A673 (cell line): Measurements from ENCODE around the gene ORM1. TPM values are rescaled to one million over a fixed set of nuclear protein-coding genes. Genes with fewer than 3 reads are reported as not detected.

ENCODE experiments used
- BruUV-seq: library from RNA; stranded (reverse); fragments of 400-500 nt; replicated peaks from 2 replicates; lab custom pipeline; 2021; lab: Mats Ljungman, UMichigan
- CTCF ChIA-PET: fragments of 300-600 bp; sonication (Branson Sonifier 250); formaldehyde crosslinking; loops from one replicate; lab custom pipeline; 2022; ENCODE audit warnings: antibody characterized with exemption; lab: Charles Lee
- POLR2A ChIA-PET: fragments of 300-600 bp; sonication (Branson Sonifier 250); formaldehyde crosslinking; loops from one replicate; lab custom pipeline; 2022; ENCODE audit warnings: antibody characterized with exemption; ENCODE audit not compliant: low non-redundant PET; lab: Charles Lee
- DNase-seq: peaks from one replicate; pipeline ENCODE4 v3.0.0-alpha.2; 2015; ENCODE audit warnings: low spot score
- H3K27ac ChIP-seq: fragments of 200-600 bp; sonication (generic); 2 replicates; pipeline ENCODE4 v1.5.1; 2016; ENCODE audit warnings: mixed run types, low read depth, mild to moderate bottlenecking, mixed read lengths, antibody characterized with exemption, low read length; ENCODE audit not compliant: poor library complexity, severe bottlenecking
- H3K27me3 ChIP-seq: fragments of 200-600 bp; sonication (generic); replicated peaks from 2 replicates; pipeline ENCODE4 v1.6.1; 2017; ENCODE audit warnings: mixed run types, low read depth, mild to moderate bottlenecking, mixed read lengths, antibody characterized with exemption, low read length; ENCODE audit not compliant: insufficient read depth, poor library complexity
- H3K36me3 ChIP-seq: fragments of 200-600 bp; sonication (generic); 2 replicates; pipeline ENCODE4 v1.6.1; 2016; ENCODE audit warnings: mixed run types, mild to moderate bottlenecking, mixed read lengths, antibody characterized with exemption, low read length; ENCODE audit not compliant: insufficient read depth, poor library complexity, severe bottlenecking
- H3K4me1 ChIP-seq: fragments of 200-600 bp; sonication (generic); 2 replicates; pipeline ENCODE4 v1.6.1; 2017; ENCODE audit warnings: mixed run types, mild to moderate bottlenecking, mixed read lengths, antibody characterized with exemption, low read length; ENCODE audit not compliant: insufficient read depth, poor library complexity, severe bottlenecking
- H3K4me3 ChIP-seq: fragments of 200-600 bp; sonication (generic); 2 replicates; pipeline ENCODE4 v1.5.1; 2016; ENCODE audit warnings: low read depth, mixed run types, mild to moderate bottlenecking, mixed read lengths, low read length; ENCODE audit not compliant: poor library complexity, severe bottlenecking
- H3K9me3 ChIP-seq: fragments of 200-600 bp; sonication (generic); 2 replicates; pipeline ENCODE4 v1.6.1; 2016; ENCODE audit warnings: mixed run types, low read depth, mild to moderate bottlenecking, mixed read lengths, antibody characterized with exemption, low read length; ENCODE audit not compliant: poor library complexity, severe bottlenecking
- EZH2 ChIP-seq: fragments of 200-600 bp; sonication (generic); IDR thresholded peaks from 2 replicates; pipeline ENCODE4 v1.6.1; 2017; ENCODE audit warnings: borderline replicate concordance, low read depth, mild to moderate bottlenecking, mixed read lengths, antibody characterized with exemption, low read length; ENCODE audit not compliant: poor library complexity, severe bottlenecking
- intact Hi-C: fragments of 100-400 bp; cut with micrococcal nuclease; formaldehyde crosslinking; loops from one replicate; pipeline ENCODE4 v1.10.0; 2022; ENCODE audit not compliant: unreplicated experiment
- total RNA-seq: library from RNA; stranded (reverse); gene quantifications from 2 replicates; pipeline ENCODE4 v1.2.3, GENCODE V29; 2021
- TF ChIP-seq, protein P1 (sequence below): fragments of 300-800, 200-600 bp; sonication (generic); conservative IDR thresholded peaks from 2 replicates; pipeline ENCODE4 v1.5.1; 2017; ENCODE audit warnings: low read depth, mild to moderate bottlenecking, antibody characterized with exemption, low read length, moderate library complexity, mixed read lengths

ORM1 gene
- total RNA-seq, 1 experiment from 2014 or later: not detected

DNA sequence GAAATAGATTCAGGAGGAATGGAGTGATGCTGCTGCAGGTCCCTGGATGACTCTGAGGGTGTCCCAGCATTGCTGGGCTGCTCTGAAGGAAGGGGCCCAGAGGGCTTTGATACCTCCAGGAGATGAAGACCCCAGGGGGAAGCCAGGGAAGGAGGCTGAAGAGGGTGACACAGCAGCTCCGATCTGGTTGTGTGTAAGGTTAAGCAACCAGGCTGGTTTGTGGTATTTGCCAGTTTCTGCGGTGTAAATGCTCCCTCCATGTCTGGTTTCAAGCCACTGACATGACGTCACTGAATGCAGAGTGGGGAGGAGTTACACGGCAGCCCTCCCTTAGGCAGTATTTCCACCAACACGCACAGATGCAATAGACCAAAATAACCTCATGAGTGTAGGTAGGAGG lies 40.0 kb upstream of the ORM1 start:
- Histone ChIP-seq H3K27me3 (no peaks in the 10 kb centered on the region), H3K9me3 (no peaks in the 10 kb centered on the region), H3K36me3 (no peaks in the 10 kb centered on the region), H3K4me1 (peaks cover 16% of the 10 kb centered on the region), H3K4me3 (no peak overlapping the region), H3K27ac (no peak overlapping the region)
- POLR2A ChIA-PET: no interaction called here
- CTCF ChIA-PET: no interaction called here
- BruUV-seq: no TSS peak
- no peak for DNase-seq
- no peak for TF ChIP-seq EZH2
- TF ChIP-seq, protein P1, sequence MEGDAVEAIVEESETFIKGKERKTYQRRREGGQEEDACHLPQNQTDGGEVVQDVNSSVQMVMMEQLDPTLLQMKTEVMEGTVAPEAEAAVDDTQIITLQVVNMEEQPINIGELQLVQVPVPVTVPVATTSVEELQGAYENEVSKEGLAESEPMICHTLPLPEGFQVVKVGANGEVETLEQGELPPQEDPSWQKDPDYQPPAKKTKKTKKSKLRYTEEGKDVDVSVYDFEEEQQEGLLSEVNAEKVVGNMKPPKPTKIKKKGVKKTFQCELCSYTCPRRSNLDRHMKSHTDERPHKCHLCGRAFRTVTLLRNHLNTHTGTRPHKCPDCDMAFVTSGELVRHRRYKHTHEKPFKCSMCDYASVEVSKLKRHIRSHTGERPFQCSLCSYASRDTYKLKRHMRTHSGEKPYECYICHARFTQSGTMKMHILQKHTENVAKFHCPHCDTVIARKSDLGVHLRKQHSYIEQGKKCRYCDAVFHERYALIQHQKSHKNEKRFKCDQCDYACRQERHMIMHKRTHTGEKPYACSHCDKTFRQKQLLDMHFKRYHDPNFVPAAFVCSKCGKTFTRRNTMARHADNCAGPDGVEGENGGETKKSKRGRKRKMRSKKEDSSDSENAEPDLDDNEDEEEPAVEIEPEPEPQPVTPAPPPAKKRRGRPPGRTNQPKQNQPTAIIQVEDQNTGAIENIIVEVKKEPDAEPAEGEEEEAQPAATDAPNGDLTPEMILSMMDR: no peak
- intact Hi-C loops: no loop called here

DNA sequence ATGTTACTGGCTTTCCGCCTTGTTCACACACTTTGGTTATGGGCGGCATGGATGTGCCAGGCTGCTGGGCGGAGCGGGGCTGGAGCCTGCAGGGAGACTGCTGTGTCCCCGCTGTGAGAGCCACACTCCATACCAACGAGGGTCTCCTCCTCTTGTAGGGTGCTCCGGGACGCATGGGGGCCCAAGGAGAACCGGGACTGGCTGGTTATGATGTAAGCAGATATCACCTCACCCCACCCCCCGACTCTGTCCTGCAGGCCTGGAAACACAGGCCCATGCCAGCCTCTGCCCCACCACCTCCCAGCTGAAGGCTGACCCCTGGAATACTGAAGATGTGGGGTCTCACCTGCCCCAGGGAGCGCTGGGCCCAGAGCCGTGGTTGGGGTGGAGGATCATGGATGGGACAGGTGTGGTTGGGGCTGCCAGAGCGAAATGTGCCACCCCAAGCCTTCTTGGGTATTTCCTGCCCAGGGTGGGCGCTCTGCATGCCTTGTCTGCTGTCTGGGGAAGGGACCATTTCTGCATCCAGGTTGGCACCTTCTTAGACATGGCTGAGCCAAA lies 39.3 kb upstream of the ORM1 start:
- H3K4me1 ChIP-seq: peaks cover 16% of the 10 kb centered on the region
- BruUV-seq: no TSS peak
- no peak overlapping the region for H3K27ac ChIP-seq
- H3K27me3 ChIP-seq: no peaks in the 10 kb centered on the region
- POLR2A ChIA-PET: no interaction called here
- intact Hi-C loops: no loop called here
- DNase-seq: no peak
- H3K36me3 ChIP-seq: no peaks in the 10 kb centered on the region
- H3K9me3 ChIP-seq: no peaks in the 10 kb centered on the region
- CTCF ChIA-PET: no interaction called here
- H3K4me3 ChIP-seq: no peak overlapping the region
- TF ChIP-seq, protein P1: no peak
- no peak for TF ChIP-seq EZH2

GRCh38 chr9:114284316-114285060 lies 38.4 kb upstream of the ORM1 start:
- H3K9me3 ChIP-seq: no peaks in the 10 kb centered on the region
- no peak for DNase-seq
- ChIA-PET CTCF (interaction anchor here (2.0 kb wide), 1 partner anchor 176 kb away, joined by 6 read pairs; no protein-coding TSS in a partner anchor), POLR2A (no interaction called here)
- H3K4me1 ChIP-seq: peaks cover 16% of the 10 kb centered on the region
- no TSS peak for BruUV-seq
- no peaks in the 10 kb centered on the region for H3K36me3 ChIP-seq
- no peaks in the 10 kb centered on the region for H3K27me3 ChIP-seq
- intact Hi-C loops: no loop called here
- no peak overlapping the region for H3K27ac ChIP-seq
- H3K4me3 ChIP-seq: no peak overlapping the region
- TF ChIP-seq, protein P1: no peak
- TF ChIP-seq EZH2: no peak
